ENCODE data around the gene NFE2L1. TPM values are rescaled to one million over a fixed set of nuclear protein-coding genes. Genes with fewer than 3 reads are reported as not detected.

Gene NFE2L1
- total RNA-seq, 1 experiment from 2014 or later: 32.6 TPM

GRCh38 chr17:48037838-48038323 lies 10.3 kb upstream of the NFE2L1 start:
- DNase-seq (ENCODE audit: low read depth, low spot score): no peak
- in situ Hi-C loops (cut with HindIII; ENCODE audit: low pct_unique_long_range_greater_than_20kb, low sequenced_read_pairs): no loop called here

- DNase-seq (ENCODE audit: low read depth, low spot score): no peak
- in situ Hi-C loops (cut with HindIII; ENCODE audit: low pct_unique_long_range_greater_than_20kb, low sequenced_read_pairs): no loop called here
Observed at GRCh38 chr17:48038687-48039086, 9.5 kb upstream of the NFE2L1 start.

GRCh38 chr17:48043176-48043575 lies 5.0 kb upstream of the NFE2L1 start:
- in situ Hi-C loops (cut with HindIII; ENCODE audit: low pct_unique_long_range_greater_than_20kb, low sequenced_read_pairs): no loop called here
- DNase-seq (ENCODE audit: low read depth, low spot score): peak; percentile 53

GRCh38 chr17:48044851-48045250 lies 3.3 kb upstream of the NFE2L1 start:
- in situ Hi-C loops (cut with HindIII; ENCODE audit: low pct_unique_long_range_greater_than_20kb, low sequenced_read_pairs): no loop called here

GRCh38 chr17:48045316-48046001 lies 2.7 kb upstream of the NFE2L1 start:
- in situ Hi-C loops (cut with HindIII; ENCODE audit: low pct_unique_long_range_greater_than_20kb, low sequenced_read_pairs): no loop called here
- no peak for DNase-seq (ENCODE audit: low read depth, low spot score)

More at GRCh38 chr17:48044851-48045250, 3.3 kb upstream of the NFE2L1 start:
- no peak for DNase-seq (ENCODE audit: low read depth, low spot score)

GRCh38 chr17:48046296-48046695 lies 1.9 kb upstream of the NFE2L1 start:
- no peak for DNase-seq (ENCODE audit: low read depth, low spot score)
- in situ Hi-C loops (cut with HindIII; ENCODE audit: low pct_unique_long_range_greater_than_20kb, low sequenced_read_pairs): no loop called here

GRCh38 chr17:48047113-48047740 lies 932 bp upstream of the NFE2L1 start:
- in situ Hi-C loops (cut with HindIII; ENCODE audit: low pct_unique_long_range_greater_than_20kb, low sequenced_read_pairs): no loop called here
- no peak for DNase-seq (ENCODE audit: low read depth, low spot score)

- peak; percentile 94 for DNase-seq (ENCODE audit: low read depth, low spot score)
- in situ Hi-C loops (cut with HindIII; ENCODE audit: low pct_unique_long_range_greater_than_20kb, low sequenced_read_pairs): no loop called here
Observed at GRCh38 chr17:48048384-48049126, 396 bp downstream of the NFE2L1 start.

GRCh38 chr17:48051283-48051682 lies 3.1 kb downstream of the NFE2L1 start:
- in situ Hi-C loops (cut with HindIII; ENCODE audit: low pct_unique_long_range_greater_than_20kb, low sequenced_read_pairs): no loop called here
- DNase-seq (ENCODE audit: low read depth, low spot score): no peak

- DNase-seq (ENCODE audit: low read depth, low spot score): no peak
- in situ Hi-C loops (cut with HindIII; ENCODE audit: low pct_unique_long_range_greater_than_20kb, low sequenced_read_pairs): no loop called here
Observed at GRCh38 chr17:48051706-48052486, 3.7 kb downstream of the NFE2L1 start.

GRCh38 chr17:48052956-48053757 lies 5.0 kb downstream of the NFE2L1 start:
- in situ Hi-C loops (cut with HindIII; ENCODE audit: low pct_unique_long_range_greater_than_20kb, low sequenced_read_pairs): no loop called here

GRCh38 chr17:48053758-48054237 lies 5.6 kb downstream of the NFE2L1 start:
- DNase-seq (ENCODE audit: low read depth, low spot score): no peak
- in situ Hi-C loops (cut with HindIII; ENCODE audit: low pct_unique_long_range_greater_than_20kb, low sequenced_read_pairs): no loop called here

More at GRCh38 chr17:48052956-48053757, 5.0 kb downstream of the NFE2L1 start:
- DNase-seq (ENCODE audit: low read depth, low spot score): no peak

- in situ Hi-C loops (cut with HindIII; ENCODE audit: low pct_unique_long_range_greater_than_20kb, low sequenced_read_pairs): no loop called here
- DNase-seq (ENCODE audit: low read depth, low spot score): no peak
Observed at GRCh38 chr17:48054238-48055185, 6.4 kb downstream of the NFE2L1 start.

GRCh38 chr17:48055531-48056245 lies 7.5 kb downstream of the NFE2L1 start:
- in situ Hi-C loops (cut with HindIII; ENCODE audit: low pct_unique_long_range_greater_than_20kb, low sequenced_read_pairs): no loop called here
- peak; percentile 48 for DNase-seq (ENCODE audit: low read depth, low spot score)

GRCh38 chr17:48056246-48056745 lies 8.1 kb downstream of the NFE2L1 start:
- in situ Hi-C loops (cut with HindIII; ENCODE audit: low pct_unique_long_range_greater_than_20kb, low sequenced_read_pairs): no loop called here
- no peak for DNase-seq (ENCODE audit: low read depth, low spot score)
